IPS DF 19.7 (cell line): ENCODE data around the gene PRPF19.

Source experiments
- DNase-seq: peaks from one replicate; pipeline ENCODE4 v3.0.0-alpha.2; 2013; ENCODE audit warnings: low read depth, low spot score

Gene PRPF19

GRCh38 chr11:60874421-60875365 is 31.7 kb downstream of the PRPF19 start:
- no peak for DNase-seq

GRCh38 chr11:60873533-60873932 is 32.9 kb downstream of the PRPF19 start:
- DNase-seq: no peak

DNA sequence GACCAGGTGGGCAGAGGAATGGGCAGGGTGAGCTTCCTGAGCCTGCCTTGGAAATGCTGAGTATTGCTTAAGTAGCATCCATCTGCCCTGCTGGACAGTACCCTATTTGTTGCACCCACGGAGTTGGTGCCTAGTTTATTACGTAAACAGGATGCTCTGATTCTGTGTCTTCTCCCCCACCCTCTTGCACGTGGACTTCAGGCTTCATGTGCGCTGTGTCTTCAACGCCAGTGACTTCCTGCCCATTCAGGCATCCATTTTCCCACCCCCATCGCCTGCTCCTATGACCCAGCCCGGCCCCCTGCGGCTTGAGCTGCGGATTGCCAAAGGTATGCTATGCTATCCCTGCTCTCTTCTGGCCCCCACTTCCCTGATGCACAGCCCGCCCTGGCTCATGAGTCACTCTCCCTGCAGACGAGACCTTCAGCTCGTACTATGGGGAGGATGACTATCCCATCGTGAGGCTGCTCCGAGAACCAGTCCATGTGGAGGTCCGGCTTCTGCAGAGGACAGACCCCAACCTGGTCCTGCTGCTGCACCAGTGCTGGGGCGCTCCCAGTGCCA is 33.3 kb downstream of the PRPF19 start:
- no peak for DNase-seq

DNA sequence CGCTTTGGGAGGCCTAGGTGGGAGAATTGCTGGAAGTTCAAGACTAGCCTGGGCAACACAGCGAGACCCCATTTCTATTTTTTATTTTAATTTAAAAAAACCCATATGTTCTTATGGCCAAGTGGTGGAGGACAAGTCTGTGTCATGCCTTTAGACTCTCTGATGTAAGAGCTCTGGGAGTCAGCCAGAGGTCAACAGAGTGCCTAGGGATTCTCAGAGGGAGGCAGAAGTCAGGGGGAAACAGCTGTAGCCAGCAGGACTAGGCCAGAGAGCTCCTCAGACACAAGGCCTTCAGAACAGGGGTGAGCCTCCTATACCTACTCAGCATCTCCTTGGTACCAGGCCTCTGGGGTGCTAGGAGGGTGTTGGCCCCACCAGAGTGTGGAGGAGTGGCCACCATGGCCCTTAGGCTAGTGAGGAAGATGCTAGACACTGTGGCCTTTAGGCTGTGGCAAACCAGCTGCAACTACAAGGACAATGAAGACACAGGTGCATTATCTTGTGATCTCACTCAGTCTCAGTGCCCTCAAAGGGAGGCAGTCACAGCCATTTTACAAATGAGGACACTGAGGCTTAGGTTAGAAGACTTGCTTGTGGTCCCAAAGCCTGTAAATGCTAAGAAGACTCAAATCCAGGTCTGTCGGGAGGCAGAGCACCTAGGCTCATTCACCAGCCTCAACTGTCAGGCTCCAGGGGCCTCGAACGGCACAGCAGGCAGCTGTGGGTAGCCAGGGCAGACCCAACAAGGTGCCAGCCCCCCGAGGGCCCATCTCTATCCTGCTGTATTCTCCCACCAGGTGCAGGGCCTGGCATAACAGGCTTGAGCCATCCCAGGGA is 34.0 kb downstream of the PRPF19 start:
- no peak for DNase-seq

DNA sequence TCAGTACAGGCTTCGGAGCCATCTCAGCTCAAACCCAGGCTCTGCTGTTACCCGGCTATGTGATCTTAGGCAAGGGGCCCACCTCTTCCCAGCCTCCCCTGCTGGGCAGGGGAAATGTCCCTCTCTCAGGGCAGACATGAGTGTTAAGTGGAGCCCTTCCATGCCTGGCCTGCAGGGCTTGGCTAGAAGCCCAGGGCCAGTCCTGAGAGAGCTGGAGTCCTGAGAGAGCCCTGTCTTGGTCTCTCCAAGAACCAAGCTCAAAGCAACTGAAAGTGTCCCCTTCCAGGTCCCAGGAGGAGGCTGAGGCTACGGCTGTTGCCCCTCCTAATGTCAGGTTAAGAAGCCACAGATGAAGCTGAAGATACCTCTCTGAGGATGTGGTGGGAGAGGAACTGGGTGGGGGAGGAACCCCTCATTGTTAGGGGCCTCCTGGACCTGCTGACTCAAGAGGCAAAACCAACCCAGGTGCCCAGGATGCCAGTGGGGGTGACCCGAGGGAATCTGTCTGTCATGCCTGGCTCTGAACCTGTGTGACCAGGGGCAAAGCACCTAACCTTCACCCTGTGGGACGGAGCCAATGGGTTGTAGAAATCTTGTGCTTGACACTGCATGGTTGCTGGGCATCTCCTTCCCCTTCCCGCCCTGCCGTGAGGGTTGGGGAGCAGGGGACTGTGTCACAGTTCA is 34.9 kb downstream of the PRPF19 start:
- DNase-seq: no peak

DNA sequence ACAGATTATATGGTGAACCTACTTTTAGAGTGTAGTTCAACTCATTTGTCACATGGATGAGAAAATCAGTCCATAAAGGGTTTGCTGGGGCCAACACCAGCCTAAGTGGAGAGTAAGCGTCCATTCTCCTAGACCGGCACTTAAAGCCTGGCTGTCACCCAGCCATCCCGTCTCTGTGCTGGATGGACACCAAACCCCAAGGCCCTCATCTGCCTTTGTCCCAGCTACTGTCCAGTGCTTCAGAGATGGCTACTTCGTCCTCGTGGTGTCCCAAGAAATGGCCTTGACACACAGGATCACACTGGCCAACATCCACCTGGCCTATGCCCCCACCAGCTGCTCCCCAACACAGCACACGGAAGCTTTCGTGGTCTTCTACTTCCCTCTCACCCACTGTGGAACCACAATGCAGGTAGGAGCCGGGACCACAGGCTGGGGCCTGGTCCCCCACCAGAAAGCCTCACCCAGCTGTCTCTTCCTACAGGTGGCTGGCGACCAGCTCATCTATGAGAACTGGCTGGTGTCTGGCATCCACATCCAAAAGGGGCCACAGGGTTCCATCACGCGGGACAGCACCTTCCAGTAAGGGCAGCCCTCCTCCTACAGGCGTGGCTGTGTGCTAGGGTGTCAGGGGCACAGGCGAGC is 35.5 kb downstream of the PRPF19 start:
- no peak for DNase-seq

- no peak for DNase-seq
Measured at GRCh38 chr11:60870276-60870675, 36.1 kb downstream of the PRPF19 start.

DNA sequence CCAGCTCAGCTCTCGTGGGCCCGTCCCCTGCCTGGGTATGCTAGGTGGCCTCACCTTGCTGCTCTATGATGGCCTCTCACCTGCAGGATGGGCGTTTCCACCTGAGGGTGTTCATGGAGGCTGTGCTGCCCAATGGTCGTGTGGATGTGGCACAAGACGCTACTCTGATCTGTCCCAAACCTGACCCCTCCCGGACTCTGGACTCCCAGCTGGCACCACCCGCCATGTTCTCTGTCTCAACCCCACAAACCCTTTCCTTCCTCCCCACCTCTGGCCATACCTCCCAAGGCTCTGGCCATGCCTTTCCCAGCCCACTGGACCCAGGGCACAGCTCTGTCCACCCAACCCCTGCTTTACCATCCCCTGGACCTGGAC is 36.9 kb downstream of the PRPF19 start:
- DNase-seq: no peak

DNA sequence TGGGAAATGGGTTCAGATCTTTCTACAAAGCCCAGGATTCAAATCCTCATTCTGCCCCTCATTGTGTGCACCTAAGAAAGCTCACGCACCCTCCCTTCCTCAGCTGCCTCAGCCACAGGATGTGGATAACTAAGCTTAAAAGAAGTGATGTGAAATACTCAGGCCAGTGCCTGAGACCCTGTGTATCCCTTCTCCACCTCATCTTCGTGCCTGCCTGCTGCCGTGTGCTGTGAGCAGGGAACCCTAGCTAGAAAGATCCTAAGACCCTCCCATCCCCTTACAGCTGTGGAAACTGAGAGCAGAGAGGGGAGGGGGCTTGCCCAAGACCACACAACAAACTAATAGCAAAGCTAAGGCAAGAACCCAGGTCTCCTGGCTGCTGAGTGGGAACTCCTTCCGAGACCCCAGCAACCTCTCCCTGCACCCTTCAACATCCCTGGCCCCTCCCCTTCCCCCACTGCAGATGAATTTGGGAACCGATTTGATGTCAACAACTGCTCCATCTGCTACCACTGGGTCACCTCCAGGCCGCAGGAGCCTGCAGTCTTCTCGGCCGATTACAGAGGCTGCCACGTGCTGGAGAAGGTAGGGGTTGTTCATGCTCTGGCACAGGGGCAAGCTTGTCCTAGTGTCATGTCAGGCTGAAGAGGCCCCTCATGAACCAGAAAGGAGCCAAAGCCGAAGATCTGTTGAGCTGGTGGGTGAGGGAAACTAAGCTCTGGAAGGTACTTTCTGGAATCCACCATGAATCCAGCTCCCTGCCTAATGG is 37.5 kb downstream of the PRPF19 start:
- no peak for DNase-seq

DNA sequence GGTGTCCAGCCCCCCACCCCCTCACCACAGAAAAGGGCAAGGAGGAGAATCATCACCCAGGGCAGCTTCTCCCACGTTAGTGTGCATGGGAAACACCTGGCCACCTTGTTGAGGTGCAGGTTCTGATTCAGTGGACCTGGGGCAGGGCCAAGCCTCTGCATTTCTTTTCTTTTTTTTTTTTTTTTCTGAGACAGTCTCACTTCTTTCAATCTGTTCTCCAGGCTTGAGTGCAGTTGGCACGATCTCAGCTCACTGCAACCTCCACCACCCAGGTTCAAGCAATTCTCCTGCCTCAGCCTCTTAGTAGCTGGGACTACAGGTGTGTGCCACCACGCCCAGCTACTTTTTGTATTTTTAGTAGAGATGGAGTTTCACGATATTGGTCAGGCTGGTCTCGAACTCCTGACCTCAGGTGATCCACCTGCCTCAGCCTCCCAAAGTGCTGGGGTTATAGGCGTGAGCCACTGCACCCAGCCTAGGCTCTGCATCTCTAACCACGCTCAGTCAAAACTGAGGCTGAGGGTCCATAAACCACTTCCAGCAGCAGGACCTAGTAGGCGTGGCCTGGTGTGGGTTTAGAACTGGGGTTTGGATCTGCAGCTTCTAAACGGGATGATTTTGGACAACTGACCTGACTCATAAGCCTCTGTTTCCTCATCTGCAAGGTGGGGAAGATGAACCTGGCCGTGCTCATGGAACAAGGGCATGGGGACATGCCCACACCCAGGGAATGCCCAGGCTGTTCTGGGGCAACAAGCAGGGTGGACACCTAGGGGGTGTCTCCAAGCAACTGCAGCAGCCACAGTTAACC is 38.3 kb downstream of the PRPF19 start:
- no peak for DNase-seq

DNA sequence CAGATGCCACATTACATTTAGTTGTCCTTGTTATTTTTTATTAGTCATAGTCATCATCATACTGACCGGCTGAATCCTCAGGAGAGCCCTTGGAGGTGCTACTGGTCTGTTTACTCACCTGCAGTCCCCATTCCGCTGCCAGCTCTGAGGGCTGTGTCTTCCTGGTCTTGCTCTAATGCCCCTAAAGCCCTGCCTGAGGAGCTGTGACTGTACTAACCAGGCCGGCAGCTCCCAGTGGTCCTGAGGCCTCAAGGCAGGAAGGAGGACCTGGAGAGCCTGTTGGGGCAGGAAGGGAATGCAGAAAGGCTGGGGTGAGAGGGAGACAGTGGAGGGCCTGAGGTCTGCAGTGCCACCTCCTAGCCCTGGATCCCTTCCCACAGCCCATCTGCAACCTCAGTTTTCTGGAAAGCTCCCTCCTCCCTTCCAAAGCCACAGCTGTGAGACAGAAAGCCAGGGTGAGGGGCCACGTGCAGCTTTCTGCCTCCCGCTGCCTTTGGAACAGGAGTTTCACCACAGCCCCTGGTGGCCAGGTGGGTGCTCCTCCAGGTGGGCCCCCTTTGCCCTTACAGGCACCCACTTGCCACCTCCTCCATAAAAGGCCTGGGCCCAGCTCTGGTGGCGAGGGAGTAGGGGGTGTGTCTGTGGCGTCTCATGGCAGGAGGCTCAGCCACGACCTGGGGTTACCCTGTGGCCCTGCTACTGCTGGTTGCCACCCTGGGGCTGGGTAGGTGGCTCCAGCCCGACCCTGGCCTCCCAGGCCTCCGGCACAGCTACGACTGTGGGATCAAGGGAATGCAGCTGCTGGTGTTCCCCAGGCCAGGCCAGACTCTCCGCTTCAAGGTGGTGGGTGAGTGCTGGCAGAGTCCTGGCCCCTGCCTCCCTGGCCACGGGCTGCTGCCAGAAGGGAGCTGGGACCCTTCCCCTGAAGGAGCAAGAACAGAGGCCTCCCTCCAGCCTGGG is 39.2 kb downstream of the PRPF19 start, which contains the start of gene ZP1:
ZP1 (plus strand) TSS at position 632 of the 960 bp plus-strand sequence; CDS start at position 652, 20 bp downstream.
- no peak for DNase-seq

- no peak for DNase-seq
Measured at GRCh38 chr11:60864856-60865513, 41.4 kb downstream of the PRPF19 start.

- DNase-seq: no peak
Measured at GRCh38 chr11:60863550-60864521, 42.5 kb downstream of the PRPF19 start.

GRCh38 chr11:60862171-60862570 is 44.2 kb downstream of the PRPF19 start:
- DNase-seq: no peak

DNA sequence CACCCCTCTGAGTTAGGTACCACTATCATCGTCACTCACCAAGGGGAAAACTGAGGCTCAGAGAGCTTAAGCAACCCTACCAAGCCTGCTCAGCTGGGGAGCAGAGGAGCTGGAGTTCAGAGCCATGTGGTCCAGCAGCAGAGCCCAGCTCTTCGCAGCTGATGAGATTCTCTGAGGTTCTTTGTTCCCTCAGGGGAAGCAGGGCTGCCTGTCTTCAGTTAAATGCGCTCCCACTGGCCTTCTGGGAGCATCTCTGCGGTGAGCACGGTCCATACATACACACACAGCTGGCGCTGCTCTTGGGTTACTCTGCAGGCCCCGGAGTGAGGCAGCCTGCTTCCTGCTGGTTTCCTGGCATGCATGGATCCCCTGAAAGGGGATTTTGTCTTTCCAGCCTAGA is 45.4 kb downstream of the PRPF19 start:
- no peak for DNase-seq

DNA sequence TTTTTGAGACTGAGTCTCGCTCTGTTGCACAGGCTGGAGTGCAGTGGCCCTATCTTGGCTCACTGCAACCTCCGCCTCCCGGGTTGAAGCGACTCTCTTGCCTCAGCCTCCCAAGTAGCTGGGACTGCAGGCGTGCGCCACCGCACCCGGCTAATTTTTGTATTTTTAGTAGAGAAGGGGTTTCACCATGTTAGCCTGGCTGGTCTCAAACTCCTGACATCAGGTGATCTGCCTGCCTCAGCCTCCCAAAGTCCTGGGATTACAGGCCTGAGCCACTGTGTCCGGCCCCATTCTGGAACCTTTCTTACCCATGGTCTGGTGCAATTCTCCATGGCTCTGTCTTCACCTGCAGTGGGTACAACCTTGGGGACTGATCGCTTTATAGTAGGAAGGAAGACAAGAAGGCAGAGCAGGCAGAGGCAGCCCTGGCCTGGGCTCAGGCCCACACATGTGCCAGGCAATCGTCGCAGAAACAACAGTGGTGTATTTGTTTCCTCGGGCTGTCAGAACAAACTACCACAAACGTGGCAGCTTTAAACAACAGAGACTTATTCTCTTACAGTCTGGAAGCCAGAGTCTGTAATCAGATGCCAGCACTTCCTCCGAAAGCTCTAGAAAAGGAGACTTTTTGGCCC is 46.7 kb downstream of the PRPF19 start:
- no peak for DNase-seq
